ENCODE data around the gene CUL5.
"Not testable (repeated sequence)": the region's sequence is repeated elsewhere in the genome, so short reads cannot be mapped to it uniquely, and the experiment has no call there.

CUL5 gene

DNA sequence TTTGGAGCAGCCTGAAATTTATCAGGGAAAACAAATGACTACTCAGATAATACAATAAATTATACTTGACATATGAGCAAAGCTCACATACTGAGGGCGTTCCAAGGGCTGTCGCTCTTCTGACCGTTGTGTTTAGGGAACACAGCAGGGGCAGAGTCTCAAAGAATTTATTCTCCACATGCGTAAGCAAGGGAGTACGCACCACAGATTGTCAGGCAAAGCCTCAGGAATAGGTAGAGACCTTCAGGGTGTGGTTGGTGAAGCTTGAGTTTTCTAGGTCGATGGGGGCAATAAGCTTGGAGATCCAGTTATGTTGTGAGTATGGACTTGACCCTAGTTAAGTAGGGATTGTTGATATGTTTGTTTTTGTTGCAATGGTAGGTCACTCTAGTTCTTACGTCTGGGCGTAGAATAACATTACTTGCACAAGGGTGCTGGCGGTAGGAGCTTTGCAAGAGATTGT is 113.5 kb downstream of the CUL5 start:
- no peak for FAIRE-seq

DNA sequence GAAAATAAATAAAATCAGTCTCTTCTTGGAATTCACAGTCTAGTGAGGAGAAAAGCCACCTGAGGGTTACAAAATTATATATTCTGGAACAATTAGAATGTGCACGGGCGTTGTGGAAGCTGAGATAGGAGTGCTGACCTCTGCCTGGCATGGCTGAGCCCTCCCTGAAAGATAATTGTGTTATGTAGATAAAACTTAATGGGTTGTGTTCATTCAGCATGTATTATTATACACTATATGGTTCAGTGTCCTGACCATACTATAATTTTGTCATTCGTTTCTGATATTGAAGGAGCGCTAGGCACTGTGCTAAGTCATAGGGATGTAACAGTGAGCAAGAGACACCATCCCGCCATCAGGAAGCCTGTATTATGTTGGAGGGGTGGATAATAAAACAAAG is 116.4 kb downstream of the CUL5 start:
- TF ChIP-seq POU2F2 (IDR thresholded peaks at IDR 0.05; ENCODE audit: low read depth, low read length) (no peak), SPI1 (IDR thresholded peaks at IDR 0.05; ENCODE audit: low read depth, low read length) (no peak), POLR2A (IDR thresholded peaks at IDR 0.05; ENCODE audit: low read depth, low read length) (no peak), TAF1 (IDR thresholded peaks at IDR 0.05; ENCODE audit: low read depth, low read length) (no peak), POLR2AphosphoS5 (IDR thresholded peaks at IDR 0.05; ENCODE audit: low read depth, low read length) (no peak), PAX5 (IDR thresholded peaks at IDR 0.05; ENCODE audit: insufficient read depth, low read length, severe bottlenecking) (no peak)
- no peak for DNase-seq (ENCODE audit: insufficient read length, low spot score)
- peak; percentile 26 for FAIRE-seq

More for the DNA sequence above, 113.5 kb downstream of the CUL5 start:
- no peak for DNase-seq (ENCODE audit: insufficient read length, low spot score)
- TF ChIP-seq POLR2AphosphoS5 (IDR thresholded peaks at IDR 0.05; ENCODE audit: low read depth, low read length) (no peak), POLR2A (IDR thresholded peaks at IDR 0.05; ENCODE audit: low read depth, low read length) (no peak), TAF1 (IDR thresholded peaks at IDR 0.05; ENCODE audit: low read depth, low read length) (no peak), POU2F2 (IDR thresholded peaks at IDR 0.05; ENCODE audit: low read depth, low read length) (no peak), SPI1 (IDR thresholded peaks at IDR 0.05; ENCODE audit: low read depth, low read length) (no peak), PAX5 (IDR thresholded peaks at IDR 0.05; ENCODE audit: insufficient read depth, low read length, severe bottlenecking) (no peak)

- FAIRE-seq (no peak), DNase-seq (ENCODE audit: insufficient read length, low spot score) (no peak)
- TF ChIP-seq SPI1 (IDR thresholded peaks at IDR 0.05; ENCODE audit: low read depth, low read length), result no peak
- TF ChIP-seq POLR2A (IDR thresholded peaks at IDR 0.05; ENCODE audit: low read depth, low read length), result no peak
- TF ChIP-seq TAF1 (IDR thresholded peaks at IDR 0.05; ENCODE audit: low read depth, low read length), result no peak
- no peak for TF ChIP-seq PAX5 (IDR thresholded peaks at IDR 0.05; ENCODE audit: insufficient read depth, low read length, severe bottlenecking)
- TF ChIP-seq POLR2AphosphoS5 (IDR thresholded peaks at IDR 0.05; ENCODE audit: low read depth, low read length), result no peak
- no peak for TF ChIP-seq POU2F2 (IDR thresholded peaks at IDR 0.05; ENCODE audit: low read depth, low read length)
Measured at GRCh38 chr11:108128772-108129171, 120.1 kb downstream of the CUL5 start.

DNA sequence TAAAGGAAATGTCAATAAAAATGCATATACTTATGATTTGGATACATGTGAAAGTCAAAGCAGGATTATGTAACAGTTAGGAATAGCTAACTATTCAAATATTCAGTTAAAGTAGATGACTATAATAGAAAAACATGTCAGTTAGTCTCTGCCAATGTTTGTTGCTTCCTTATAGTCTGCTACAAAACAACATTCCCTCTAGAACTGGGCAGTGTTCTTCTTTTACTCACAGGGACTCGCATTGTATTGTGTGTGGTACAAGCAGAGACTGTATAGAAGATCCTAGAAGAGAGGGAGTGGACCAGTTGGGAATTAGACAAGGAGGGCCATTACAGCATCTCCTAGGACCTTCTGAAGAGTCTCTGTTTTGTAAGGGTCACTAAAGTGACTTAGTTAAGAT is 123.3 kb downstream of the CUL5 start:
- TF ChIP-seq TAF1 (IDR thresholded peaks at IDR 0.05; ENCODE audit: low read depth, low read length), result no peak
- no peak for TF ChIP-seq POLR2AphosphoS5 (IDR thresholded peaks at IDR 0.05; ENCODE audit: low read depth, low read length)
- TF ChIP-seq PAX5 (IDR thresholded peaks at IDR 0.05; ENCODE audit: insufficient read depth, low read length, severe bottlenecking), result no peak
- no peak for TF ChIP-seq SPI1 (IDR thresholded peaks at IDR 0.05; ENCODE audit: low read depth, low read length)
- no peak for TF ChIP-seq POU2F2 (IDR thresholded peaks at IDR 0.05; ENCODE audit: low read depth, low read length)
- DNase-seq (ENCODE audit: insufficient read length, low spot score) (no peak), FAIRE-seq (no peak)

GRCh38 chr11:108132993-108133538 is 124.4 kb downstream of the CUL5 start:
- not testable (repeated sequence) for DNase-seq (ENCODE audit: insufficient read length, low spot score); FAIRE-seq

GRCh38 chr11:108135845-108136544 is 127.3 kb downstream of the CUL5 start:
- peak; percentile 23 for DNase-seq (ENCODE audit: insufficient read length, low spot score)
- no peak for TF ChIP-seq POLR2A (IDR thresholded peaks at IDR 0.05; ENCODE audit: low read depth, low read length)
- TF ChIP-seq SPI1 (IDR thresholded peaks at IDR 0.05; ENCODE audit: low read depth, low read length), result no peak
- TF ChIP-seq POU2F2 (IDR thresholded peaks at IDR 0.05; ENCODE audit: low read depth, low read length), result no peak
- TF ChIP-seq TAF1 (IDR thresholded peaks at IDR 0.05; ENCODE audit: low read depth, low read length), result no peak
- no peak for TF ChIP-seq PAX5 (IDR thresholded peaks at IDR 0.05; ENCODE audit: insufficient read depth, low read length, severe bottlenecking)
- no peak for TF ChIP-seq POLR2AphosphoS5 (IDR thresholded peaks at IDR 0.05; ENCODE audit: low read depth, low read length)
- peak; percentile 73 for FAIRE-seq

DNA sequence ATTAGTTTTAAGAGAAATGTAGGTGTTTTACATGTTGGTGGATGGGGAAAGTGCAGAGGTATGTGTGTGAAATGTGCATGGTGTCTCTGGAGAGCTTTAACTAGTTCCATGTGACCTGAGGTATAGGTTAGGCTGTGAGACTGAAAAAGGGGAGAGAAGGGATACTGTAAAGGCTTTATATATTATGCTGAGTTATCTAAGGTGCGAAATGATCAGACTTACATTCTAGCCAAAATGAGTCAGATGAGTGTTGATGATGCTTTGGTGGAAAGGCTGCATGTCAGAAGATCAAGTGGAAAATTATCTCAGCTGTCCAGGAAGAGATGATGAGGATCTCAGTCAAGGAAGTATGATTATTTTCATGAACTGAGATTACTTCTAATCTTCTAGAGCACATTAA is 128.5 kb downstream of the CUL5 start:
- no peak for TF ChIP-seq PAX5 (IDR thresholded peaks at IDR 0.05; ENCODE audit: insufficient read depth, low read length, severe bottlenecking)
- no peak for TF ChIP-seq SPI1 (IDR thresholded peaks at IDR 0.05; ENCODE audit: low read depth, low read length)
- no peak for TF ChIP-seq POLR2AphosphoS5 (IDR thresholded peaks at IDR 0.05; ENCODE audit: low read depth, low read length)
- TF ChIP-seq POU2F2 (IDR thresholded peaks at IDR 0.05; ENCODE audit: low read depth, low read length), result no peak
- no peak for TF ChIP-seq TAF1 (IDR thresholded peaks at IDR 0.05; ENCODE audit: low read depth, low read length)
- no peak for TF ChIP-seq POLR2A (IDR thresholded peaks at IDR 0.05; ENCODE audit: low read depth, low read length)

DNA sequence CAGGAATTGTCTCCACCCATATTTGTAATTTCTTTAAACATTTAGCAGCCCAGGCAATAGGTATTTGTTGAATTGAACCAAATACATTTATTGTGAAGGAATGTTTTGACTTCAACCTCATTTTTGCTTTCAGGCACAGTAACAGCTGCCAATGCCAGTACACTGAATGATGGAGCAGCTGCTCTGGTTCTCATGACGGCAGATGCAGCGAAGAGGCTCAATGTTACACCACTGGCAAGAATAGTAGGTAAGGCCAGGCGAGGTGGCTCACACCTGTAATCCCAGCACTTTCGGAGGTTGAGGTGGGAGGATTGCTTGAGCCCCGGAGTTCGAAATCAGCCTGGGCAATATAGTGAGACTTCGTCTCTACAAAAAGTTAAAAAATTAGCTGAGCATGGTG is 133.6 kb downstream of the CUL5 start:
- TF ChIP-seq POU2F2 (IDR thresholded peaks at IDR 0.05; ENCODE audit: low read depth, low read length) (no peak), SPI1 (IDR thresholded peaks at IDR 0.05; ENCODE audit: low read depth, low read length) (no peak), POLR2AphosphoS5 (IDR thresholded peaks at IDR 0.05; ENCODE audit: low read depth, low read length) (no peak)
- DNase-seq (ENCODE audit: insufficient read length, low spot score), result no peak
- peak; percentile 31 for FAIRE-seq

More for the DNA sequence above, 128.5 kb downstream of the CUL5 start:
- FAIRE-seq (peak; percentile 43), DNase-seq (ENCODE audit: insufficient read length, low spot score) (no peak)

- no peak for TF ChIP-seq PAX5 (IDR thresholded peaks at IDR 0.05; ENCODE audit: insufficient read depth, low read length, severe bottlenecking)
- no peak for TF ChIP-seq POLR2AphosphoS5 (IDR thresholded peaks at IDR 0.05; ENCODE audit: low read depth, low read length)
- no peak for TF ChIP-seq POU2F2 (IDR thresholded peaks at IDR 0.05; ENCODE audit: low read depth, low read length)
- no peak for TF ChIP-seq SPI1 (IDR thresholded peaks at IDR 0.05; ENCODE audit: low read depth, low read length)
- TF ChIP-seq TAF1 (IDR thresholded peaks at IDR 0.05; ENCODE audit: low read depth, low read length), result no peak
- TF ChIP-seq POLR2A (IDR thresholded peaks at IDR 0.05; ENCODE audit: low read depth, low read length), result no peak
- no peak for DNase-seq (ENCODE audit: insufficient read length, low spot score)
- FAIRE-seq, result no peak
Measured at GRCh38 chr11:108144615-108145014, 135.9 kb downstream of the CUL5 start.

DNA sequence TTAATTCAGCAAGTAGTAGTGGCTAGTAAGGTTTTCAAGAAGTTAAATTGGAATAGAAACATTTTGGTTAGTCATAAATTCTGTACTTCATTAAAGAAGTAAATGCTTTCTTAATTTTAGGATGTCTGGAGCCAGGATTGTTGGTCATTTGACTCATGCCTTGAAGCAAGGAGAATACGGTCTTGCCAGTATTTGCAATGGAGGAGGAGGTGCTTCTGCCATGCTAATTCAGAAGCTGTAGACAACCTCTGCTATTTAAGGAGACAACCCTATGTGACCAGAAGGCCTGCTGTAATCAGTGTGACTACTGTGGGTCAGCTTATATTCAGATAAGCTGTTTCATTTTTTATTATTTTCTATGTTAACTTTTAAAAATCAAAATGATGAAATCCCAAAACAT is 138.5 kb downstream of the CUL5 start:
- FAIRE-seq (no peak), DNase-seq (ENCODE audit: insufficient read length, low spot score) (no peak)
- TF ChIP-seq TAF1 (IDR thresholded peaks at IDR 0.05; ENCODE audit: low read depth, low read length), result no peak
- TF ChIP-seq POLR2A (IDR thresholded peaks at IDR 0.05; ENCODE audit: low read depth, low read length), result no peak
- TF ChIP-seq PAX5 (IDR thresholded peaks at IDR 0.05; ENCODE audit: insufficient read depth, low read length, severe bottlenecking), result no peak
- no peak for TF ChIP-seq POU2F2 (IDR thresholded peaks at IDR 0.05; ENCODE audit: low read depth, low read length)
- no peak for TF ChIP-seq SPI1 (IDR thresholded peaks at IDR 0.05; ENCODE audit: low read depth, low read length)
- no peak for TF ChIP-seq POLR2AphosphoS5 (IDR thresholded peaks at IDR 0.05; ENCODE audit: low read depth, low read length)
